K562 (cell line): Measurements from ENCODE around the gene SND1. TPM values are rescaled to one million over a fixed set of nuclear protein-coding genes. Genes with fewer than 3 reads are reported as not detected.

ENCODE experiments used
- ATAC-seq: fragments of 200-7000 bp; cut with Tn5 transposase; 3 replicates; pipeline ENCODE4 v1.9.1; 2020; ENCODE audit warnings: moderate library complexity
- BruUV-seq: library from RNA; stranded (reverse); fragments of 400-500 nt; replicated peaks from 2 replicates; lab custom pipeline; 2021; lab: Mats Ljungman, UMichigan
- CTCF ChIA-PET: fragments of 300-600 bp; formaldehyde crosslinking; extraction: SDS; loops from one replicate; lab custom pipeline; 2021; ENCODE audit warnings: low intra/inter-chr PET ratio; lab: Yijun Ruan, JAX
- POLR2A ChIA-PET: fragments of 300-600, 350-650 bp; sonication (Branson Sonifier 250); formaldehyde crosslinking; extraction: SDS; loops from one replicate; lab custom pipeline; 2021; ENCODE audit warnings: antibody characterized with exemption, inconsistent platforms; lab: Yijun Ruan, JAX
- DNase-seq, 4 experiments: peaks; one replicate each; pipeline versions ENCODE4 v3.0.0 to v3.0.0-alpha.2; 2011 to 2018; ENCODE audit warnings: low spot score in 3 of 4, mixed read lengths in 3 of 4; ENCODE audit errors: extremely low read depth in 1 of 4
- FAIRE-seq: peaks from 2 replicates; lab custom pipeline; 2011; peaks lifted over from hg19 to GRCh38; lab: Jason Lieb, UNC
- H2AFZ ChIP-seq: 2 replicates; pipeline ENCODE4 v1.6.0; 2011; ENCODE audit warnings: low read depth, low read length, control low read depth, inconsistent platforms
- H3K27ac ChIP-seq: fragments of 200-600 bp; 3 replicates; pipeline ENCODE4 v1.8.0; 2011; ENCODE audit warnings: low read depth, mild to moderate bottlenecking, control low read depth, inconsistent platforms, low read length, moderate library complexity, mixed read lengths; ENCODE audit errors: extremely low read depth
- H3K27me3 ChIP-seq, 2 experiments: fragments of 300-600 bp in 1 of 2; 2 replicates in 1 of 2; 3 replicates in 1 of 2; pipeline versions ENCODE4 v1.6.0 to v1.8.0; 2011; ENCODE audit warnings: inconsistent platforms in 2 of 2, low read length in 2 of 2, mild to moderate bottlenecking in 1 of 2, mixed read lengths in 1 of 2, moderate library complexity in 1 of 2; ENCODE audit not compliant: control insufficient read depth in 2 of 2, insufficient read depth in 2 of 2
- H3K36me3 ChIP-seq: fragments of 300-600 bp; 3 replicates; pipeline ENCODE4 v1.8.0; 2011; ENCODE audit warnings: mild to moderate bottlenecking, low read length, inconsistent platforms; ENCODE audit not compliant: control insufficient read depth, insufficient read depth
- H3K4me1 ChIP-seq, 2 experiments: fragments of 200-600 bp in 1 of 2; replicated peaks in 1 of 2; 2 replicates in 1 of 2; 3 replicates in 1 of 2; pipeline versions ENCODE4 v1.5.1 to v1.8.0; 2011; ENCODE audit warnings: inconsistent platforms in 2 of 2, low read length in 2 of 2, mild to moderate bottlenecking in 1 of 2, mixed read lengths in 1 of 2, moderate library complexity in 1 of 2; ENCODE audit not compliant: control insufficient read depth in 2 of 2, insufficient read depth in 2 of 2
- H3K4me2 ChIP-seq: 2 replicates; pipeline ENCODE4 v1.6.1; 2011; ENCODE audit warnings: low read length, control low read depth, inconsistent platforms, mixed read lengths; ENCODE audit not compliant: insufficient read depth
- H3K4me3 ChIP-seq: fragments of 200-600 bp; sonication (generic), shearing (Covaris generic); 2 replicates; pipeline ENCODE4 v1.5.1; 2016; ENCODE audit warnings: control low read depth, inconsistent platforms
- H3K79me2 ChIP-seq: fragments of 200-600 bp; 3 replicates; pipeline ENCODE4 v1.8.0; 2011; ENCODE audit warnings: low read length, inconsistent platforms; ENCODE audit not compliant: control insufficient read depth, insufficient read depth
- H3K9ac ChIP-seq, 2 experiments: 2 replicates each; pipeline versions ENCODE4 v1.6.0 to v1.6.1; 2011; ENCODE audit warnings: low read depth in 2 of 2, low read length in 2 of 2, control low read depth in 1 of 2, inconsistent platforms in 1 of 2, mild to moderate bottlenecking in 1 of 2, mixed read lengths in 1 of 2; ENCODE audit not compliant: insufficient read depth in 1 of 2
- H3K9me1 ChIP-seq: one replicate; pipeline ENCODE4 v1.6.0; 2011; ENCODE audit warnings: inconsistent platforms, mild to moderate bottlenecking, low read length, moderate library complexity; ENCODE audit not compliant: control insufficient read depth, insufficient read depth
- H3K9me3 ChIP-seq: replicated peaks from 2 replicates; pipeline ENCODE4 v1.5.1; 2011; ENCODE audit warnings: low read depth, low read length, inconsistent platforms; ENCODE audit not compliant: control insufficient read depth, insufficient read depth
- H4K20me1 ChIP-seq: replicated peaks from 2 replicates; pipeline ENCODE4 v1.6.1; 2011; ENCODE audit warnings: low read length, inconsistent platforms, mixed read lengths; ENCODE audit not compliant: control insufficient read depth, insufficient read depth
- CEBPZ ChIP-seq: fragments of 150-350 bp; IDR thresholded peaks from 2 replicates; pipeline ENCODE4 v1.6.1; 2014; ENCODE audit warnings: low read depth, mild to moderate bottlenecking, low read length, borderline replicate concordance
- EHMT2 ChIP-seq: fragments of 450-650 bp; IDR thresholded peaks from 2 replicates; pipeline ENCODE4 v1.6.1; 2018; ENCODE audit warnings: antibody characterized with exemption
- ELF1 ChIP-seq: fragments of 200-800 bp; sonication (Bioruptor generic); IDR thresholded peaks from 2 replicates; pipeline ENCODE4 v1.6.1; 2016; ENCODE audit warnings: missing genetic modification characterization, missing compliant biosample characterization
- EWSR1 ChIP-seq: fragments of 450-650 bp; IDR thresholded peaks from 2 replicates; pipeline ENCODE4 v1.6.1; 2018; ENCODE audit warnings: borderline replicate concordance, mild to moderate bottlenecking, low read depth, moderate library complexity; ENCODE audit not compliant: partially characterized antibody
- HEY1 ChIP-seq: fragments of 250-450 bp; sonication (Bioruptor Pico); IDR thresholded peaks from 2 replicates; pipeline ENCODE4 v1.5.0; 2020; ENCODE audit warnings: mild to moderate bottlenecking, moderate library complexity, borderline replicate concordance
- IRF1 ChIP-seq: sonication (generic); formaldehyde crosslinking; IDR thresholded peaks from 2 replicates; pipeline ENCODE4 v1.8.0; 2022; ENCODE audit warnings: missing genetic modification reagents, mild to moderate bottlenecking, borderline replicate concordance
- KLF6 ChIP-seq: fragments of 250-450 bp; sonication (Bioruptor Pico); IDR thresholded peaks from 2 replicates; pipeline ENCODE4 v1.4.0; 2020; ENCODE audit warnings: mild to moderate bottlenecking, moderate library complexity, borderline replicate concordance
- LCOR ChIP-seq: sonication (generic); formaldehyde crosslinking; IDR thresholded peaks from 2 replicates; pipeline ENCODE4 v1.8.0; 2022; ENCODE audit warnings: mild to moderate bottlenecking, missing genetic modification reagents
- RAD51 ChIP-seq: fragments of 450-650 bp; IDR thresholded peaks from 2 replicates; pipeline ENCODE4 v1.7.1; 2016; ENCODE audit warnings: low read depth, mild to moderate bottlenecking, borderline replicate concordance
- RFX1 ChIP-seq: fragments of 450-650 bp; IDR thresholded peaks from 2 replicates; pipeline ENCODE4 v1.6.1; 2016; ENCODE audit warnings: mild to moderate bottlenecking, moderate library complexity
- SREBF1 ChIP-seq: fragments of 150-350 bp; IDR thresholded peaks from 2 replicates; pipeline ENCODE4 v1.6.1; 2014; ENCODE audit warnings: antibody characterized with exemption, low read depth, low read length, borderline replicate concordance
- ZBTB43 ChIP-seq: sonication (generic); formaldehyde crosslinking; IDR thresholded peaks from 2 replicates; pipeline ENCODE4 v1.8.0; 2023; ENCODE audit warnings: mild to moderate bottlenecking, missing genetic modification reagents
- ZNF232 ChIP-seq: sonication (generic); formaldehyde crosslinking; IDR thresholded peaks from 2 replicates; pipeline ENCODE4 v1.8.0; 2022; ENCODE audit warnings: mild to moderate bottlenecking, missing genetic modification reagents
- ZNF384 ChIP-seq: IDR thresholded peaks from 2 replicates; pipeline ENCODE4 v1.6.1; 2012; ENCODE audit warnings: low read depth, low read length, improper control_type of control experiment
- ZNF507 ChIP-seq: conservative IDR thresholded peaks from 2 replicates; pipeline ENCODE4 v1.6.1; 2017; ENCODE audit warnings: missing genetic modification characterization, missing compliant biosample characterization
- ZNF589 ChIP-seq: fragments of 200-800 bp; sonication (Bioruptor generic); IDR thresholded peaks from 2 replicates; pipeline ENCODE4 v1.6.1; 2016; ENCODE audit warnings: low read depth, missing genetic modification characterization, missing compliant biosample characterization
- ZSCAN29 ChIP-seq: fragments of 450-650 bp; IDR thresholded peaks from 2 replicates; pipeline ENCODE4 v1.6.1; 2017
- WGBS: fragments of 100-300 bp; shearing (Covaris generic); methylation state at CpG from one replicate; pipeline ENCODE4 v1.1.6; 2016; ENCODE audit warnings: low coverage, mixed read lengths; ENCODE audit not compliant: insufficient coverage; ENCODE audit errors: missing lambda C conversion rate; 5-methylcytosine and 5-hydroxymethylcytosine counted together
- in situ Hi-C: fragments of 300-500 bp; cut with MboI; formaldehyde crosslinking; loops from 4 replicates; pipeline ENCODE4 v1.15.0; 2018; ENCODE audit warnings: inconsistent platforms, mixed read lengths
- intact Hi-C: fragments of 100-400 bp; cut with micrococcal nuclease; formaldehyde crosslinking; loops from 2 replicates; pipeline ENCODE4 v1.14.2; 2022
- polyA plus RNA-seq, 8 experiments: library from polyadenylated mRNA; depleted of rRNA in 4 of 8; stranded (reverse) in 5 of 8; unstranded in 3 of 8; fragments of >200 nt; fragmentation: Nextera tagmentation in 2 of 8; fragmentation: Illumina TruSeq in 1 of 8; extraction: Ambion mirVana in 2 of 8; extraction: Trizol in 1 of 8; gene quantifications; 2 replicates each; pipeline versions ENCODE4 v1.2.1 to v1.2.3, GENCODE V29; 2011 to 2014; ENCODE audit warnings: inconsistent platforms in 1 of 8, missing spikeins in 1 of 8
- total RNA-seq, 7 experiments: library from RNA; depleted of rRNA in 6 of 7; stranded (reverse); fragments of >200 nt in 6 of 7; fragmentation: Illumina TruSeq in 2 of 7; extraction: Trizol in 2 of 7; gene quantifications; 2 replicates each; pipeline versions ENCODE4 v1.2.1 to v1.2.3, GENCODE V29; 2011 to 2021; ENCODE audit warnings: low replicate concordance in 1 of 7

SND1 gene
- total and polyA plus RNA-seq, 9 of the 15 experiments (the other 6 are each of a cell fraction or from before 2014, with no cell fraction given): 46.5 to 307 (median 191) TPM

- Histone ChIP-seq H3K9me1 (peaks cover 5% of the 10 kb centered on the region), H3K27ac (peak overlapping the region; percentile 5; the same call in 1 of the 3 replicates), H3K9ac (peak overlapping the region; percentile 3 to 81; a peak in 2 of 4 replicates), H2AFZ (no peak overlapping the region), H3K4me3 (no peak overlapping the region), H3K4me2 (peak overlapping the region; percentile 7; the same call in 1 of the 2 replicates), H3K27me3 (no peaks in the 10 kb centered on the region), H3K36me3 (peaks cover 23% of the 10 kb centered on the region; the same call in 1 of the 3 replicates), H4K20me1 (no peaks in the 10 kb centered on the region), H3K79me2 (no peaks in the 10 kb centered on the region), H3K9me3 (no peaks in the 10 kb centered on the region), H3K4me1 (peaks cover 15 to 32% of the 10 kb centered on the region in 2 experiments; a peak in 4 of 5 replicates)
- peak; percentile 84 for ATAC-seq
- CTCF ChIA-PET: no interaction called here
- in situ Hi-C loops (no loop called here), intact Hi-C loops (no loop called here)
- DNase-seq: peak; percentile 65 to 84 (median 76)
- FAIRE-seq: peak; percentile 74
- POLR2A ChIA-PET: interaction anchor here (0.5 to 3.6 kb wide), 11 partner anchors 7 to 54 kb away, joined by 3 to 15 read pairs (median 3); no protein-coding TSS in a partner anchor
- 17% methylated on average over 5 of the region's 5 CpGs for WGBS
- BruUV-seq: no TSS peak
- TF ChIP-seq KLF6: no peak
- peak; percentile 70; the same call in 1 of the 2 replicates for TF ChIP-seq RAD51
- 0 out of 2 replicates have a peak, but pooled peaks have one; percentile 4 for TF ChIP-seq ZNF384
- TF ChIP-seq LCOR (CRISPR knock-in tag): peak; percentile 81; the same call in 1 of the 2 replicates
- TF ChIP-seq EWSR1: no peak
- TF ChIP-seq RFX1: no peak
- no peak for TF ChIP-seq ZNF507 (tag)
- peak; percentile 69; the same call in 1 of the 2 replicates for TF ChIP-seq ZNF589 (CRISPR knock-in tag)
- TF ChIP-seq SREBF1: peak; percentile 95
- TF ChIP-seq HEY1 (CRISPR knock-in tag): no peak
- TF ChIP-seq ELF1: no peak
- TF ChIP-seq EHMT2: no peak
- TF ChIP-seq CEBPZ: no peak
- TF ChIP-seq ZSCAN29: no peak
- no peak for TF ChIP-seq ZNF232
- TF ChIP-seq ZBTB43 (CRISPR knock-in tag): no peak
- no peak for TF ChIP-seq IRF1 (CRISPR knock-in tag)
Measured at GRCh38 chr7:128099204-128099671, 447.2 kb downstream of the SND1 start.
